A549 (cell line): Measurements from ENCODE around the gene WFIKKN1. TPM values are rescaled to one million over a fixed set of nuclear protein-coding genes. Genes with fewer than 3 reads are reported as not detected.

Experiments
- ATOH8 ChIP-seq: fragments of 250-450 bp; sonication (Bioruptor Pico); IDR thresholded peaks from 2 replicates; pipeline ENCODE4 v1.5.0; 2020; ENCODE audit warnings: low read depth, mild to moderate bottlenecking, moderate library complexity
- BHLHE40 ChIP-seq: IDR thresholded peaks from 2 replicates; pipeline ENCODE4 v1.6.1; 2012; ENCODE audit warnings: low read depth, low read length, inconsistent platforms
- CBX8 ChIP-seq: fragments of 200-600 bp; sonication (generic); IDR thresholded peaks from 2 replicates; pipeline ENCODE4 v1.6.1; 2016
- CEBPB ChIP-seq, 2 experiments: fragments of >200 bp in 1 of 2; sonication (Bioruptor Twin) in 1 of 2; formaldehyde crosslinking in 1 of 2; IDR thresholded peaks; 2 replicates each; pipeline ENCODE4 v1.6.1; 2012 to 2016
- CHD2 ChIP-seq: fragments of 150-350 bp; IDR thresholded peaks from 2 replicates; pipeline ENCODE4 v1.6.1; 2014; ENCODE audit warnings: low read length; ENCODE audit not compliant: partially characterized antibody
- CTCF ChIP-seq: fragments of >200 bp; sonication (Bioruptor Twin); formaldehyde crosslinking; IDR thresholded peaks from 3 replicates; pipeline ENCODE4 v1.5.1; 2016
- EHMT2 ChIP-seq: fragments of 200-600 bp; sonication (generic); IDR thresholded peaks from 2 replicates; pipeline ENCODE4 v1.6.1; 2016; ENCODE audit warnings: antibody characterized with exemption, low read depth, mild to moderate bottlenecking, moderate library complexity
- ELK1 ChIP-seq: fragments of 150-350 bp; IDR thresholded peaks from 2 replicates; pipeline ENCODE4 v1.6.1; 2014; ENCODE audit warnings: low read depth, mild to moderate bottlenecking, low read length
- FOSB ChIP-seq: fragments of 250-450 bp; sonication (Bioruptor Pico); IDR thresholded peaks from 2 replicates; pipeline ENCODE4 v1.5.0; 2020; ENCODE audit warnings: mild to moderate bottlenecking, moderate library complexity
- FOSL2 ChIP-seq, 2 experiments: fragments of 450-650 bp in 1 of 2; fragments of >200 bp in 1 of 2; sonication (Bioruptor Twin) in 1 of 2; formaldehyde crosslinking; IDR thresholded peaks; 2 replicates each; pipeline versions ENCODE4 v1.5.0 to v1.6.1; 2016 to 2020; ENCODE audit warnings: mild to moderate bottlenecking in 1 of 2, moderate library complexity in 1 of 2
- FOXS1 ChIP-seq: fragments of 250-450 bp; sonication (Bioruptor Pico); IDR thresholded peaks from 2 replicates; pipeline ENCODE4 v1.5.0; 2020; ENCODE audit warnings: mild to moderate bottlenecking, moderate library complexity
- HEYL ChIP-seq: fragments of 250-450 bp; sonication (Bioruptor Pico); IDR thresholded peaks from 2 replicates; pipeline ENCODE4 v1.8.0; 2021; ENCODE audit warnings: mild to moderate bottlenecking, moderate library complexity
- HMGXB4 ChIP-seq: fragments of 250-450 bp; sonication (Bioruptor Pico); IDR thresholded peaks from 2 replicates; pipeline ENCODE4 v1.5.0; 2021; ENCODE audit warnings: mild to moderate bottlenecking, moderate library complexity, borderline replicate concordance
- HOXA7 ChIP-seq: fragments of 250-450 bp; sonication (Bioruptor Pico); IDR thresholded peaks from 2 replicates; pipeline ENCODE4 v1.5.0; 2020; ENCODE audit warnings: mild to moderate bottlenecking, moderate library complexity
- HOXB13 ChIP-seq: fragments of 250-450 bp; sonication (Bioruptor Pico); IDR thresholded peaks from 2 replicates; pipeline ENCODE4 v1.5.0; 2020; ENCODE audit warnings: low read depth, mild to moderate bottlenecking, moderate library complexity
- HOXB5 ChIP-seq: fragments of 250-450 bp; sonication (Bioruptor Pico); IDR thresholded peaks from 2 replicates; pipeline ENCODE4 v1.5.0; 2020; ENCODE audit warnings: mild to moderate bottlenecking, moderate library complexity
- MAFK ChIP-seq: fragments of 450-650 bp; IDR thresholded peaks from 2 replicates; pipeline ENCODE4 v1.6.1; 2014; ENCODE audit not compliant: partially characterized antibody
- MYC ChIP-seq: IDR thresholded peaks from 2 replicates; pipeline ENCODE4 v1.6.1; 2012; ENCODE audit warnings: mild to moderate bottlenecking, inconsistent platforms, low read length, improper control_type of control experiment, borderline replicate concordance
- PBX3 ChIP-seq: IDR thresholded peaks from 2 replicates; pipeline ENCODE4 v1.6.1; 2012
- PHF8 ChIP-seq: fragments of 200-600 bp; sonication (generic); IDR thresholded peaks from 2 replicates; pipeline ENCODE4 v1.6.1; 2016; ENCODE audit warnings: low read depth, mild to moderate bottlenecking, antibody characterized with exemption, moderate library complexity, borderline replicate concordance
- RARB ChIP-seq: fragments of 250-450 bp; sonication (Bioruptor Pico); IDR thresholded peaks from 2 replicates; pipeline ENCODE4 v1.8.0; 2021; ENCODE audit warnings: mild to moderate bottlenecking, moderate library complexity
- REST ChIP-seq: fragments of 200-600 bp; sonication (generic); IDR thresholded peaks from 2 replicates; pipeline ENCODE4 v1.6.1; 2016; ENCODE audit warnings: antibody characterized with exemption, mild to moderate bottlenecking, moderate library complexity
- RNF2 ChIP-seq: fragments of 200-600 bp; sonication (generic); IDR thresholded peaks from 2 replicates; pipeline ENCODE4 v1.6.1; 2016; ENCODE audit warnings: low read depth, mild to moderate bottlenecking, antibody characterized with exemption, moderate library complexity, borderline replicate concordance
- TP53 ChIP-seq: fragments of 250-450 bp; sonication (Bioruptor Pico); IDR thresholded peaks from 2 replicates; pipeline ENCODE4 v1.5.0; 2021; ENCODE audit warnings: mild to moderate bottlenecking, moderate library complexity
- ZSCAN20 ChIP-seq: fragments of 250-450 bp; sonication (Bioruptor Pico); IDR thresholded peaks from 2 replicates; pipeline ENCODE4 v1.8.0; 2022; ENCODE audit warnings: mild to moderate bottlenecking, moderate library complexity
- polyA plus RNA-seq, 4 experiments: library from polyadenylated mRNA; depleted of rRNA in 3 of 4; stranded (reverse); fragments of >200 nt; fragmentation: RNase III in 1 of 4; extraction: RNeasy Plus Mini Kit Qiagen cat#74134 plus additional on column Dnase treatment in 1 of 4; gene quantifications; 2 replicates in 3 of 4; 3 replicates in 1 of 4; pipeline ENCODE4 v1.2.3, GENCODE V29; 2011 to 2017
- TF ChIP-seq, protein P1 (sequence below): fragments of >200 bp; sonication (Bioruptor Twin); formaldehyde crosslinking; IDR thresholded peaks from 3 replicates; pipeline ENCODE4 v1.6.1; 2016

WFIKKN1 gene
- polyA plus RNA-seq, 2 of the 4 experiments (the other 2 are of a cell fraction) = 0.05 to 0.23 TPM

DNA sequence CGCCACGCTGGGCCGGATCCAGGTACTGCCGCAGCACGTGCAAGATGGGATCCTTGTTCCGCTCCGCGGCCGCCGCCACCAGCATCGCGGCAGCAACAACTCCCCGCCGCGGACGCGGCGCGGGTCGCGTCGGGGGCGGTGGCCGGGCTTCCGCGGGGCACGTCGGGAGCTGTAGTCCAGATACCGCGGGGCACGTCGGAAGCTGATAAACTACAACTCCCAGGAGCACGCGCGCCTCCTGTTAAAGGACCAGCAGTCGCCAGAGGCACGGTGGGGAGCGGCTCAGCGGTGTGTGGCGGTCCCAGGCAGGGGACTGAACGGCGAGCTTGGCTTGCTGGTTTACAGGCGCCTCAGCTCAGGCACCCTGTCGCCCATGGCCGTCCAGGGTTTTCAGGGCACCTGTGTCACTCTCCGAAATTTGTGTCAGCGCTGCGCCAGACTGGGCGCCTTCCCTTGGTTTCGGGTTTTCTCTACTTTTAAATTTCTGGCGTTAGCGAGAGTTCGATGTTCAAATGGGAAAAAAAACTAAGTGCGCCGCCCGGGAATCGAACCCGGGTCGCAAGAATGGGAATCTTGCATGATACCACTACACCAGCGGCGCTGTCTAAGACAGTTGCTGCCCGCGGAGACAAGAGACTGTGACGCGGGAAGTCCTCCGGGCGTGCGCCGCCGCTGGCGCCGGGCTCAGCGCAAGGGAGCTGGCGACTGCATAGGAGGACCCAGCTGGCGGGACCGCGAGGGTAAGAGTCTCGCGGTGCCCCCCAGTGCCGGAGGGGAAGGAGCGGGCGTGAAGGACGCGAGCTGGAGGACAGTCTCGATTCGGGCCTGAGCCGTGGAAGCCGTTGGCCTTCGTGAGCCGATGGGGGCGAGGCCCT, 5.7 kb downstream of the WFIKKN1 start, which contains the start of gene METTL26 (continued):
- no peak; the same call in 1 of the 2 replicates for TF ChIP-seq PBX3
- no peak for TF ChIP-seq MAFK
- TF ChIP-seq ATOH8 (CRISPR knock-in tag) = peak; percentile 57; the same call in 1 of the 2 replicates
- TF ChIP-seq RNF2 = no peak
- TF ChIP-seq RARB (CRISPR knock-in tag) = no peak
- TF ChIP-seq FOSB (CRISPR knock-in tag) = no peak
- TF ChIP-seq MYC = no peak; the same call in 1 of the 2 replicates
- TF ChIP-seq ZSCAN20 = no peak
- TF ChIP-seq, protein P1, sequence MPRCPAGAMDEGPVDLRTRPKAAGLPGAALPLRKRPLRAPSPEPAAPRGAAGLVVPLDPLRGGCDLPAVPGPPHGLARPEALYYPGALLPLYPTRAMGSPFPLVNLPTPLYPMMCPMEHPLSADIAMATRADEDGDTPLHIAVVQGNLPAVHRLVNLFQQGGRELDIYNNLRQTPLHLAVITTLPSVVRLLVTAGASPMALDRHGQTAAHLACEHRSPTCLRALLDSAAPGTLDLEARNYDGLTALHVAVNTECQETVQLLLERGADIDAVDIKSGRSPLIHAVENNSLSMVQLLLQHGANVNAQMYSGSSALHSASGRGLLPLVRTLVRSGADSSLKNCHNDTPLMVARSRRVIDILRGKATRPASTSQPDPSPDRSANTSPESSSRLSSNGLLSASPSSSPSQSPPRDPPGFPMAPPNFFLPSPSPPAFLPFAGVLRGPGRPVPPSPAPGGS = peak; percentile 67; the same call in 1 of the 3 replicates
- peak; percentile 94 for TF ChIP-seq HMGXB4 (CRISPR knock-in tag)
- TF ChIP-seq REST = peak; percentile 54
- no peak for TF ChIP-seq TP53 (CRISPR knock-in tag)
- no peak for TF ChIP-seq EHMT2
- no peak for TF ChIP-seq HOXA7 (CRISPR knock-in tag)
- TF ChIP-seq CTCF = no peak
- no peak for TF ChIP-seq CBX8
- no peak for TF ChIP-seq FOSL2 (IDR thresholded peaks at IDR 0.05)
- TF ChIP-seq FOSL2 (CRISPR knock-in tag; IDR thresholded peaks at IDR 0.05) = no peak
- peak in 1 of 2 experiments; percentile 37; a peak in 1 of 4 replicates for TF ChIP-seq CEBPB (IDR thresholded peaks at IDR 0.05)
- TF ChIP-seq HOXB13 (CRISPR knock-in tag) = no peak
- no peak for TF ChIP-seq ELK1
- no peak for TF ChIP-seq FOXS1 (CRISPR knock-in tag)
- TF ChIP-seq HOXB5 (CRISPR knock-in tag) = 0 out of 2 replicates have a peak, but pooled peaks have one; percentile 39
- peak; percentile 80 for TF ChIP-seq CHD2
- TF ChIP-seq BHLHE40 = peak; percentile 58; the same call in 1 of the 2 replicates
- TF ChIP-seq PHF8 = peak; percentile 29; the same call in 1 of the 2 replicates
- no peak for TF ChIP-seq HEYL (CRISPR knock-in tag)
